RWPE1 (cell line): ENCODE measurements around the gene ACSS1.

Source experiments
- CTCF ChIA-PET: fragments of 350-600 bp; sonication (Branson Sonifier 250); formaldehyde crosslinking; extraction: SDS; loops from one replicate; lab custom pipeline; 2021; lab: Yijun Ruan, JAX
- POLR2A ChIA-PET: fragments of 400-600 bp; formaldehyde crosslinking; extraction: SDS; loops from one replicate; lab custom pipeline; 2020; ENCODE audit warnings: antibody characterized with exemption; ENCODE audit not compliant: low non-redundant PET; lab: Yijun Ruan, JAX
- DNase-seq: peaks from one replicate; pipeline ENCODE4 v3.0.0; 2012; ENCODE audit warnings: low spot score
- H3K27ac ChIP-seq: fragments of 450-650 bp; 2 replicates; pipeline ENCODE4 v1.5.1; 2017
- CTCF ChIP-seq: fragments of 450-650 bp; conservative IDR thresholded peaks from 2 replicates; pipeline ENCODE4 v1.5.1; 2017; ENCODE audit warnings: low read depth, mild to moderate bottlenecking

ACSS1 gene

GRCh38 chr20:24983896-24984295 lies 74.0 kb downstream of the ACSS1 start:
- DNase-seq, result no peak
- H3K27ac ChIP-seq, result no peak overlapping the region
- no peak for TF ChIP-seq CTCF
- POLR2A ChIA-PET, result no interaction called here
- CTCF ChIA-PET, result interaction anchor here (0.7 to 0.8 kb wide), 2 partner anchors 54 to 936 kb away, joined by 3 read pairs; no protein-coding TSS in a partner anchor

- ChIA-PET POLR2A (no interaction called here), CTCF (no interaction called here)
- no peak for TF ChIP-seq CTCF
- no peak overlapping the region for H3K27ac ChIP-seq
- DNase-seq, result no peak
Measured at GRCh38 chr20:24981790-24982189, 76.1 kb downstream of the ACSS1 start.

GRCh38 chr20:24981282-24981681 lies 76.7 kb downstream of the ACSS1 start:
- CTCF ChIA-PET, result interaction anchor here (1.0 kb wide), 1 partner anchor 22 kb away, joined by 3 read pairs; no protein-coding TSS in a partner anchor
- TF ChIP-seq CTCF, result no peak
- POLR2A ChIA-PET, result no interaction called here
- no peak overlapping the region for H3K27ac ChIP-seq
- DNase-seq, result no peak

GRCh38 chr20:24980291-24981053 lies 77.5 kb downstream of the ACSS1 start:
- ChIA-PET CTCF (interaction anchor here (1.0 kb wide), 1 partner anchor 23 kb away, joined by 3 read pairs; no protein-coding TSS in a partner anchor), POLR2A (no interaction called here)

GRCh38 chr20:24979036-24979960 lies 78.6 kb downstream of the ACSS1 start:
- no peak for TF ChIP-seq CTCF
- POLR2A ChIA-PET, result no interaction called here
- H3K27ac ChIP-seq, result no peak overlapping the region
- CTCF ChIA-PET, result interaction anchor here (0.7 kb wide), 1 partner anchor 11 kb away, joined by 4 read pairs; no protein-coding TSS in a partner anchor
- no peak for DNase-seq

More at GRCh38 chr20:24980291-24981053, 77.5 kb downstream of the ACSS1 start:
- no peak for TF ChIP-seq CTCF
- H3K27ac ChIP-seq, result no peak overlapping the region
- DNase-seq, result no peak

GRCh38 chr20:24978513-24978912 lies 79.4 kb downstream of the ACSS1 start:
- H3K27ac ChIP-seq, result no peak overlapping the region
- TF ChIP-seq CTCF, result no peak
- DNase-seq, result no peak
- POLR2A ChIA-PET, result no interaction called here
- CTCF ChIA-PET, result interaction anchor here (0.6 to 0.7 kb wide), 2 partner anchors 12 to 330 kb away, joined by 4 read pairs; no protein-coding TSS in a partner anchor
